Endothelial cell of umbilical vein (primary cell): ENCODE data around the gene HEATR5B. TPM values are rescaled to one million over a fixed set of nuclear protein-coding genes. Genes with fewer than 3 reads are reported as not detected.

Source experiments
- BruUV-seq: library from RNA; stranded (reverse); fragments of 400-500 nt; replicated peaks from 2 replicates; lab custom pipeline; 2021; lab: Mats Ljungman, UMichigan
- CTCF ChIA-PET: fragments of 300-600, 350-600 bp; sonication (Branson Sonifier 250); formaldehyde crosslinking; loops from one replicate; lab custom pipeline; 2021; ENCODE audit warnings: antibody characterized with exemption, inconsistent platforms; lab: Charles Lee
- POLR2A ChIA-PET: fragments of 300-600, 350-600 bp; sonication (Branson Sonifier 250); formaldehyde crosslinking; loops from one replicate; lab custom pipeline; 2021; ENCODE audit warnings: antibody characterized with exemption, inconsistent platforms; lab: Charles Lee
- DNase-seq: peaks from one replicate; pipeline ENCODE4 v3.0.0-alpha.2; 2011; ENCODE audit warnings: low read depth, low spot score
- FAIRE-seq: peaks from 2 replicates; lab custom pipeline; 2011; peaks lifted over from hg19 to GRCh38; lab: Jason Lieb, UNC
- H2AFZ ChIP-seq: 2 replicates; pipeline ENCODE4 v1.6.0; 2012; ENCODE audit warnings: low read depth, low read length, control low read depth, inconsistent platforms
- H3K27ac ChIP-seq: 2 replicates; pipeline ENCODE4 v1.5.1; 2011; ENCODE audit warnings: low read depth, mild to moderate bottlenecking, control low read depth, low read length, moderate library complexity; ENCODE audit not compliant: insufficient read depth
- H3K27me3 ChIP-seq, 2 experiments: 2 replicates each; pipeline versions ENCODE4 v1.6.0 to v1.6.1; 2011; ENCODE audit warnings: low read length in 2 of 2, mixed read lengths in 1 of 2; ENCODE audit not compliant: control insufficient read depth in 2 of 2, insufficient read depth in 2 of 2
- H3K36me3 ChIP-seq, 2 experiments: 2 replicates in 1 of 2; 3 replicates in 1 of 2; pipeline ENCODE4 v1.5.1; 2011; ENCODE audit warnings: low read length in 2 of 2, mild to moderate bottlenecking in 1 of 2, moderate library complexity in 1 of 2; ENCODE audit not compliant: control insufficient read depth in 2 of 2, insufficient read depth in 2 of 2; ENCODE audit errors: extremely low read depth in 1 of 2
- H3K4me1 ChIP-seq: 3 replicates; pipeline ENCODE4 v1.5.1; 2011; ENCODE audit warnings: mild to moderate bottlenecking, low read length; ENCODE audit not compliant: control insufficient read depth, insufficient read depth; ENCODE audit errors: extremely low read depth
- H3K4me2 ChIP-seq: 2 replicates; pipeline ENCODE4 v1.6.1; 2011; ENCODE audit warnings: low read length, control low read depth, mixed read lengths; ENCODE audit not compliant: insufficient read depth
- H3K4me3 ChIP-seq, 3 experiments: fragments of 200-600 bp in 1 of 3; sonication (generic), shearing (Covaris generic) in 1 of 3; replicated peaks in 1 of 3; 2 replicates each; pipeline ENCODE4 v1.5.1; 2011 to 2016; ENCODE audit warnings: control low read depth in 3 of 3, low read length in 3 of 3, mild to moderate bottlenecking in 2 of 3, inconsistent platforms in 1 of 3, low read depth in 1 of 3, moderate library complexity in 1 of 3; ENCODE audit not compliant: insufficient read depth in 1 of 3
- H3K79me2 ChIP-seq: 2 replicates; pipeline ENCODE4 v1.6.0; 2012; ENCODE audit warnings: low read length, inconsistent platforms; ENCODE audit not compliant: control insufficient read depth, insufficient read depth
- H3K9ac ChIP-seq: replicated peaks from 2 replicates; pipeline ENCODE3; 2011; ENCODE audit warnings: low read length, control low read depth; ENCODE audit not compliant: insufficient read depth; ENCODE audit errors: extremely low read depth
- H3K9me1 ChIP-seq: replicated peaks from 3 replicates; pipeline ENCODE4 v1.6.0; 2011; ENCODE audit warnings: mild to moderate bottlenecking, low read length; ENCODE audit not compliant: control insufficient read depth, insufficient read depth; ENCODE audit errors: extremely low read depth
- H3K9me3 ChIP-seq: replicated peaks from 2 replicates; pipeline ENCODE4 v1.5.1; 2012; ENCODE audit warnings: low read length, inconsistent platforms; ENCODE audit not compliant: control insufficient read depth, insufficient read depth
- H4K20me1 ChIP-seq: replicated peaks from 2 replicates; pipeline ENCODE3; 2011; ENCODE audit warnings: mild to moderate bottlenecking, low read length; ENCODE audit not compliant: control insufficient read depth, insufficient read depth; ENCODE audit errors: extremely low read depth
- CTCF ChIP-seq, 2 donors: IDR thresholded peaks; 1 replicate in 1 of 2; 2 replicates in 1 of 2; pipeline ENCODE4 v1.5.1; 2011; ENCODE audit warnings: low read length in 2 of 2, mild to moderate bottlenecking in 2 of 2, moderate library complexity in 2 of 2, control low read depth in 1 of 2, inconsistent platforms in 1 of 2, low read depth in 1 of 2; ENCODE audit not compliant: insufficient read depth in 1 of 2; ENCODE audit errors: extremely low read depth in 1 of 2
- EZH2 ChIP-seq: IDR thresholded peaks from 2 replicates; pipeline ENCODE4 v1.6.1; 2012; ENCODE audit warnings: borderline replicate concordance, low read depth, mild to moderate bottlenecking, moderate library complexity, low read length, inconsistent platforms; ENCODE audit not compliant: severe bottlenecking
- FOS ChIP-seq: IDR thresholded peaks from 2 replicates; pipeline ENCODE4 v1.6.1; 2011; ENCODE audit warnings: mild to moderate bottlenecking, low read length, moderate library complexity, borderline replicate concordance; ENCODE audit not compliant: insufficient read depth
- GATA2 ChIP-seq: IDR thresholded peaks from 2 replicates; pipeline ENCODE4 v1.7.0; 2011; ENCODE audit warnings: low read depth, mild to moderate bottlenecking, moderate library complexity, mixed read lengths, low read length; ENCODE audit not compliant: insufficient read length, insufficient read depth
- JUN ChIP-seq: IDR thresholded peaks from 2 replicates; pipeline ENCODE4 v1.6.1; 2011; ENCODE audit warnings: borderline replicate concordance, low read depth; ENCODE audit not compliant: insufficient read length, insufficient read depth
- MYC ChIP-seq: IDR thresholded peaks from one replicate; pipeline ENCODE4 v1.6.1; 2011; ENCODE audit warnings: mild to moderate bottlenecking, low read depth, low read length
- POLR2A ChIP-seq: IDR thresholded peaks from 2 replicates; pipeline ENCODE4 v1.6.1; 2012; ENCODE audit warnings: low read depth, mild to moderate bottlenecking, control low read depth, low read length
- POLR2AphosphoS5 ChIP-seq: IDR thresholded peaks from 2 replicates; pipeline ENCODE4 v1.6.1; 2012; ENCODE audit warnings: low read depth, mild to moderate bottlenecking, control low read depth, low read length, moderate library complexity; ENCODE audit not compliant: insufficient read depth
- dilution Hi-C: fragments of 300-500 bp; cut with MboI; formaldehyde crosslinking; loops from one replicate; pipeline ENCODE4 v1.15.0; 2019; ENCODE audit warnings: low sequenced_read_pairs; ENCODE audit not compliant: extremely low pct_ligation_motif_present
- intact Hi-C: fragments of 100-400 bp; cut with micrococcal nuclease; formaldehyde crosslinking; loops from one replicate; pipeline ENCODE4 v1.10.0; 2022
- polyA plus RNA-seq, 4 experiments: library from polyadenylated mRNA; depleted of rRNA in 3 of 4; stranded (reverse) in 3 of 4; unstranded in 1 of 4; fragments of >200 nt; gene quantifications; 2 replicates each; pipeline versions ENCODE4 v1.2.1 to v1.2.3, GENCODE V29; 2011 to 2012; ENCODE audit warnings: missing spikeins in 1 of 4
- total RNA-seq: library from RNA; stranded (reverse); gene quantifications from 2 replicates; pipeline ENCODE4 v1.2.3, GENCODE V29; 2021
- TF ChIP-seq, protein P1 (sequence below): IDR thresholded peaks from 2 replicates; pipeline ENCODE4 v1.6.1; 2011; ENCODE audit not compliant: insufficient read depth, insufficient read length

HEATR5B gene
- total and polyA plus RNA-seq, 2 donors (not counting 3 experiments of a cell fraction or from before 2014, with no cell fraction given): 16.1 to 22.5 TPM

DNA sequence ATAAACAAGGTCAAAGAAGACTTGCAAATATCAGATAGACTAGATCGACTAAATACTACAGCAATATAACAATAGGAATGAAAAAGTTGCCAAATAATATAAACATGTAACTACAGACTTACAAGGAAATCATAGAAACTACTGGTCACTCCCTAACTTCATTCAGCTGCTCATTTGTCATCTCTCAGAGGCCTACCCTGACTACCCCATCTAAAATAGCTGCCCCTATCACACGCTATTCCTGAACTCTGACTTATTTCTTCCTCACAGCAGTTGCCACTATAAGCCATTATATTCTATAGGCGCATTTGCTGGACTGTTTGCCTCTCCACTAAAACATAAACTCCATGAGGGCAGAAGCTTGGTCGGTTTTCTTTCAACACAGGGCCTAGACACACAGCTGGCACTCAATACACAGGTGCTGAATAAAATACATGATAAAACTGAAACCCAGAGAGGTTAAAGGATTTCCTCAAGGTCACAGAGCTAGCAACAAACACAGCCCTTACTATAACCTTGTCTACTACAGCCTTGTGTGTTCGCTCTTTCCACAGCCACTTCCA is 119.6 kb downstream of the HEATR5B start:
- Histone ChIP-seq H3K27me3 (no peaks in the 10 kb centered on the region), H3K4me3 (peak overlapping the region in 1 of 3 experiments; percentile 56), H3K36me3 (no peaks in the 10 kb centered on the region), H3K4me1 (peaks cover 19% of the 10 kb centered on the region), H3K9ac (no peak overlapping the region), H3K9me1 (no peaks in the 10 kb centered on the region), H3K9me3 (no peaks in the 10 kb centered on the region), H3K79me2 (peaks cover 44% of the 10 kb centered on the region), H3K27ac (no peak overlapping the region), H4K20me1 (no peaks in the 10 kb centered on the region), H2AFZ (no peak overlapping the region), H3K4me2 (peak overlapping the region; percentile 88)
- dilution Hi-C loops: no loop called here
- CTCF ChIA-PET: no interaction called here
- TF ChIP-seq FOS: no peak
- no peak for TF ChIP-seq GATA2
- no peak for TF ChIP-seq POLR2AphosphoS5
- TF ChIP-seq MYC: no peak
- no peak for TF ChIP-seq POLR2A
- no peak for TF ChIP-seq EZH2
- TF ChIP-seq, protein P1, sequence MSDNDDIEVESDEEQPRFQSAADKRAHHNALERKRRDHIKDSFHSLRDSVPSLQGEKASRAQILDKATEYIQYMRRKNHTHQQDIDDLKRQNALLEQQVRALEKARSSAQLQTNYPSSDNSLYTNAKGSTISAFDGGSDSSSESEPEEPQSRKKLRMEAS: no peak
- TF ChIP-seq JUN: no peak
- BruUV-seq: no TSS peak
- intact Hi-C loops: loop anchor here (5.0 kb wide), 2 partner anchors 77 to 118 kb away; partner anchors contain the start of genes GPATCH11 and HEATR5B
- no peak for FAIRE-seq
- POLR2A ChIA-PET: no interaction called here
- no peak for DNase-seq

DNA sequence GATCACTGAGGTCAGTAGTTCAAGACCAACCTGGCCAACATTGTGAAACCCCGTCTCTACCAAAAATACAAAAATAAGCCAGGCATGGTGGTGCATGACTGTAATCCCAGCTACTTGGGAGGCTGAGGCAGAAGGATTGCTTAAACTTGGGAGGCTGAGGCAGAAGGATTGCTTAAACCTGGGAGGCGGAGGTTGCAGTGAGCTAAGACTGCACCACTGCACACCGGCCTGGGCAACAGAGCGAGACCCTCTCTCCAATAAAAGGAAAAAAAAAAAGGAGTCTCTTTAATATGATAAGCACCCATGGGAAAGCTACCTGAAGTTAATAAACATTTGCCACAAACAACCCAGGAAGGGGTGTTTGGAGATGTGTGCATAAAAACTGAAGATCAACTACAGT is 120.4 kb downstream of the HEATR5B start:
- CTCF ChIA-PET: no interaction called here
- no peak for FAIRE-seq
- H3K36me3 ChIP-seq: no peaks in the 10 kb centered on the region

More for the DNA sequence above, 120.4 kb downstream of the HEATR5B start:
- no peaks in the 10 kb centered on the region for H3K9me3 ChIP-seq
- peaks cover 19% of the 10 kb centered on the region for H3K4me1 ChIP-seq
- no peaks in the 10 kb centered on the region for H3K27me3 ChIP-seq
- no peaks in the 10 kb centered on the region for H4K20me1 ChIP-seq
- POLR2A ChIA-PET: no interaction called here
- H3K4me3 ChIP-seq: no peak overlapping the region
- TF ChIP-seq MYC (no peak), FOS (no peak), EZH2 (no peak), POLR2AphosphoS5 (no peak), JUN (no peak), GATA2 (no peak), CTCF (IDR thresholded peaks at IDR 0.05; ENCODE audit: extremely low read depth in 1 of 2, insufficient read depth in 1 of 2, low read depth in 1 of 2, low read length in 2 of 2) (no peak)
- TF ChIP-seq, protein P1: no peak
- no peak overlapping the region for H2AFZ ChIP-seq
- no peaks in the 10 kb centered on the region for H3K9me1 ChIP-seq
- no peak overlapping the region for H3K4me2 ChIP-seq
- peaks cover 47% of the 10 kb centered on the region for H3K79me2 ChIP-seq
- no peak overlapping the region for H3K9ac ChIP-seq
- no peak for DNase-seq
- dilution Hi-C loops: no loop called here
- intact Hi-C loops: no loop called here
- BruUV-seq: no TSS peak
- no peak overlapping the region for H3K27ac ChIP-seq
